OCI-LY3 (cell line): ENCODE data around the gene COL6A5.

Experiments
- EZH2phosphoT487 ChIP-seq: fragments of 200-600 bp; shearing (Covaris generic); IDR thresholded peaks from 2 replicates; pipeline ENCODE4 v1.6.1; 2018; ENCODE audit warnings: antibody characterized with exemption, mixed run types, low read depth
- TF ChIP-seq, protein P1 (sequence below): fragments of 200-600, 300-600 bp; sonication (generic); IDR thresholded peaks from 2 replicates; pipeline ENCODE4 v1.5.1; 2014; ENCODE audit warnings: antibody characterized with exemption, low read length, low read depth

DNA sequence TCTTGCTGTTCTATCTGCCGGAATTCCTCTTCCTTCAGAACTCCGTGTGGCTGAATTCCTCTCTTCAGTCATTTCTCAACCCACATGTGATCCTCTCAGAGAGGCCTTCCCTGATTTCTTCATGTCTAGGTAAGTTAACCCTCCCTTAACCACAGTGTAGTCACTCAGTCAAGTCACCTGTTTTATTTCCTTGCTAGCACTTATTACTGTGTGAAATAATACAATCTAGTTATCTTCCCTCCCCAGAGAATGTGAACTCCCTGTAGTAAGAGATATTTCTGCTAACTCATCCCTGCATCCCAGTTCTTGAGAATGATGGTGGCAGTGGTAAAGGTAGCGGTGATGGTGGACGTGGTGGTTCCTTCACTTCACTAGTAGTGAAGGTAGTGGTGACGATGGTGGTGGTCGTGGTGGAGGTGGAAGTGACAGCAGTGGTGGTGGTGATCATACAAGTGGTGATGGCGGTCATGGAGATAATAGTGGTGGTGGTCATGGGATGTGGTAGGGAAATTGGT lies 33.3 kb downstream of the COL6A5 start:
- TF ChIP-seq, protein P1, sequence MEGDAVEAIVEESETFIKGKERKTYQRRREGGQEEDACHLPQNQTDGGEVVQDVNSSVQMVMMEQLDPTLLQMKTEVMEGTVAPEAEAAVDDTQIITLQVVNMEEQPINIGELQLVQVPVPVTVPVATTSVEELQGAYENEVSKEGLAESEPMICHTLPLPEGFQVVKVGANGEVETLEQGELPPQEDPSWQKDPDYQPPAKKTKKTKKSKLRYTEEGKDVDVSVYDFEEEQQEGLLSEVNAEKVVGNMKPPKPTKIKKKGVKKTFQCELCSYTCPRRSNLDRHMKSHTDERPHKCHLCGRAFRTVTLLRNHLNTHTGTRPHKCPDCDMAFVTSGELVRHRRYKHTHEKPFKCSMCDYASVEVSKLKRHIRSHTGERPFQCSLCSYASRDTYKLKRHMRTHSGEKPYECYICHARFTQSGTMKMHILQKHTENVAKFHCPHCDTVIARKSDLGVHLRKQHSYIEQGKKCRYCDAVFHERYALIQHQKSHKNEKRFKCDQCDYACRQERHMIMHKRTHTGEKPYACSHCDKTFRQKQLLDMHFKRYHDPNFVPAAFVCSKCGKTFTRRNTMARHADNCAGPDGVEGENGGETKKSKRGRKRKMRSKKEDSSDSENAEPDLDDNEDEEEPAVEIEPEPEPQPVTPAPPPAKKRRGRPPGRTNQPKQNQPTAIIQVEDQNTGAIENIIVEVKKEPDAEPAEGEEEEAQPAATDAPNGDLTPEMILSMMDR, result no peak
- TF ChIP-seq EZH2phosphoT487, result no peak
